NT2/D1 (cell line): ENCODE results near the gene CYLC1.

ENCODE experiments used
- DNase-seq: peaks from one replicate; pipeline ENCODE4 v3.0.0-alpha.2; 2011; ENCODE audit warnings: low read depth, low spot score
- H3K27me3 ChIP-seq: 2 replicates; pipeline ENCODE4 v1.6.0; 2011; ENCODE audit warnings: mild to moderate bottlenecking; ENCODE audit not compliant: insufficient read length, insufficient read depth
- H3K36me3 ChIP-seq: 2 replicates; pipeline ENCODE4 v1.6.1; 2011; ENCODE audit warnings: mild to moderate bottlenecking, low read length, mixed read lengths; ENCODE audit not compliant: insufficient read depth, insufficient read length
- H3K4me1 ChIP-seq: 2 replicates; pipeline ENCODE4 v1.5.1; 2011; ENCODE audit not compliant: insufficient read depth, insufficient read length
- H3K4me3 ChIP-seq: 2 replicates; pipeline ENCODE4 v1.5.1; 2011; ENCODE audit warnings: low read depth; ENCODE audit not compliant: insufficient read length
- H3K9ac ChIP-seq: 2 replicates; pipeline ENCODE4 v1.6.0; 2011; ENCODE audit warnings: low read depth; ENCODE audit not compliant: insufficient read length
- H3K9me3 ChIP-seq: 2 replicates; pipeline ENCODE4 v1.5.1; 2011; ENCODE audit warnings: mild to moderate bottlenecking, low read length; ENCODE audit not compliant: insufficient read depth
- SUZ12 ChIP-seq: IDR thresholded peaks from 2 replicates; pipeline ENCODE4 v1.6.1; 2011; ENCODE audit not compliant: insufficient read length, insufficient read depth; ENCODE audit errors: extremely low read depth
- YY1 ChIP-seq: IDR thresholded peaks from 2 replicates; pipeline ENCODE4 v1.6.1; 2011; ENCODE audit not compliant: insufficient read length, insufficient read depth
- ZNF274 ChIP-seq: IDR thresholded peaks from 2 replicates; pipeline ENCODE4 v1.6.1; 2011; ENCODE audit warnings: mild to moderate bottlenecking, low read depth, low read length

Gene CYLC1

GRCh38 chrX:83916525-83916924, 55.6 kb downstream of the CYLC1 start:
- peak; percentile 9 for DNase-seq

GRCh38 chrX:83934220-83934619, 73.3 kb downstream of the CYLC1 start:
- no peaks in the 10 kb centered on the region for H3K36me3 ChIP-seq
- H3K9ac ChIP-seq = no peak overlapping the region
- no peak for DNase-seq
- no peaks in the 10 kb centered on the region for H3K9me3 ChIP-seq
- H3K4me1 ChIP-seq = no peaks in the 10 kb centered on the region
- H3K4me3 ChIP-seq = no peak overlapping the region
- no peaks in the 10 kb centered on the region for H3K27me3 ChIP-seq
- TF ChIP-seq ZNF274 (no peak), YY1 (no peak), SUZ12 (no peak)

More at GRCh38 chrX:83916525-83916924, 55.6 kb downstream of the CYLC1 start:
- Histone ChIP-seq H3K4me3 (no peak overlapping the region), H3K4me1 (no peaks in the 10 kb centered on the region), H3K9me3 (no peaks in the 10 kb centered on the region), H3K9ac (no peak overlapping the region), H3K27me3 (no peaks in the 10 kb centered on the region), H3K36me3 (no peaks in the 10 kb centered on the region)
- TF ChIP-seq ZNF274 (no peak), SUZ12 (no peak), YY1 (no peak)
